ENCODE data around the gene ATE1.

The ATE1 gene

DNA sequence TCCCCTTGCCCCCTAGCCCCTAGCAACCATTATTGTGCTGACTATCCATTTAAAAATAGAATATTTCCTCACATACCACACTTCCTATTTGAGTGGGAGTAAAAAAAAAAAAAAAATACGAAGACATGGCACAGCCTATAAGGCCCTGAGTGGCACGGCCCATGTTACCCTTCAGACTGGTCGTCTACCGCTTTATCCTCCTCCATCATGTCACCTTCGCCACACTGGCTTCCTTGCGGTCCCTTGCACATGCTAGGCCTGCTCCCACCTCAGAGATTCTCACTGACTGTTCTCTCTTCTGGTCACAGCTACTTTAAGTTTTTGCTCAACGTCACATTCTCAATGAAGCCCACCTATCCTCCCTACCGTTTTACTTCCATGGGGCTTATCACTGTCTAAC, 130.3 kb downstream of the ATE1 start:
- no peak overlapping the region for H3K4me3 ChIP-seq (replicated peaks; ENCODE audit: low read depth, low read length)
- no peak for DNase-seq (ENCODE audit: low read depth)
- TF ChIP-seq CTCF (IDR thresholded peaks at IDR 0.05; ENCODE audit: low read length, missing control alignments) = no peak

- no peak for DNase-seq (ENCODE audit: low read depth)
- no peak for TF ChIP-seq CTCF (IDR thresholded peaks at IDR 0.05; ENCODE audit: low read length, missing control alignments)
Observed at GRCh38 chr10:121796342-121796741, 131.5 kb downstream of the ATE1 start.

DNA sequence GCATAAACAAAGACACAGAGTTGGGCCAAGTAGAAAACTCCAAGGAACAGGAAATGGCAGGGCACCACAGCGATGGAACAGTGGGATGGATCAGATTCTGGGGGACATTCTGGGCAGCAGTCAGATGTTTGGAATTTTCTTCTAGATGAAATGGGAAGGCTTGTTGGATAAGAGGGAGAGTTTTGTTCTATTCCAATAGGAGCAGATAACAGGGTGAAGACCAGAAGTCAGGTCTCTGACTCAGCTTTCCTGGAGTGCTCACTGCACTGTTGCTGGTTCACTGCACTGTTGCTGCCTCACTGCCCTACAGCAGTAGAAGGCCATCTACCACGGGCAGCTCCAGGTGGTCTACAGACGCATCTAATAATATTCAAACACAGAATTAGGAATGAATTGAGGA, 135.6 kb downstream of the ATE1 start:
- H3K4me3 ChIP-seq (replicated peaks; ENCODE audit: low read depth, low read length) = peak overlapping the region; percentile 6
- no peak for TF ChIP-seq CTCF (IDR thresholded peaks at IDR 0.05; ENCODE audit: low read length, missing control alignments)
- DNase-seq (ENCODE audit: low read depth) = peak; percentile 77

More at GRCh38 chr10:121796342-121796741, 131.5 kb downstream of the ATE1 start:
- H3K4me3 ChIP-seq (replicated peaks; ENCODE audit: low read depth, low read length) = no peak overlapping the region

DNA sequence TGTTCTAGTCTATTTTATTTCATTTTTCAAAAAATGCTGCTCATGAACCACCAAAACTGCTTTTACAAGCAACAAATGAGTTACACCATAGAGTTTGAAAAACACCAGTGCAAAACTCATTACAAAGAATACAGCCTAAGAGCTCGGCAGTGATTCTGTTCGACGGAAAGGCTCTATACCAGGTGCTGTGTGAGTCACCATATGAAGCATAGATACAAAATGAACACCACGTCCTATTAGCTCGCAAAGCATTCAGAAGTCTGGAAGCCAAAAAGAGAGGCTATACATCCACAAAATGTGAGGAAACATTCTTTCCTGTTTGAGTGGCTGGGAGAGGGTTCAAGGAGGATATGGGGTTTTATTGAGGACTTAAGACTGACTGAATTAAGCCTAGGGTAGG, 136.1 kb downstream of the ATE1 start:
- TF ChIP-seq CTCF (IDR thresholded peaks at IDR 0.05; ENCODE audit: low read length, missing control alignments) = no peak
- H3K4me3 ChIP-seq (replicated peaks; ENCODE audit: low read depth, low read length) = peak overlapping the region; percentile 6
- DNase-seq (ENCODE audit: low read depth) = peak; percentile 78

DNA sequence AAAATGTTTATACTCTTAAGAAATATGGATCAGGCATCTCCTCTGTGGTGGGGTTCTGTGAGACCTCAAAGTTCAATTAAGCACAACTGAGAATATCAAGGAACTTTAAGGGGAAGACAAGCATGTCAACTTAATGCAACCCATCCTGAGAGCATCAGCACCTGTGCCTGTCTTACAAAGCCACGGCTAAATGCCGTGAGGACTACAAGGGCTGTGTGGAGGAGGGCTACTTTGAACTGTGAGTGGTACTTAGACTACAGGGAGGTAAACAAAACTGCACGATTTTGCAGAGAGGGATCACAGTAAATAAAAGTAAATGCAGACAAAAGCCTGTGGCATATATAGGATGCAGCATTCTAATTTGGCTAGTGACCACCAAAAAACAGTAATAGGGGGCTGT, 139.1 kb downstream of the ATE1 start:
- DNase-seq (ENCODE audit: low read depth) = no peak
- no peak overlapping the region for H3K4me3 ChIP-seq (replicated peaks; ENCODE audit: low read depth, low read length)
- no peak for TF ChIP-seq CTCF (IDR thresholded peaks at IDR 0.05; ENCODE audit: low read length, missing control alignments)

- no peak overlapping the region for H3K4me3 ChIP-seq (replicated peaks; ENCODE audit: low read depth, low read length)
- DNase-seq (ENCODE audit: low read depth) = no peak
- no peak for TF ChIP-seq CTCF (IDR thresholded peaks at IDR 0.05; ENCODE audit: low read length, missing control alignments)
Observed at GRCh38 chr10:121788115-121788514, 139.7 kb downstream of the ATE1 start.

GRCh38 chr10:121787169-121787568, 140.7 kb downstream of the ATE1 start:
- no peak for DNase-seq (ENCODE audit: low read depth)
- TF ChIP-seq CTCF (IDR thresholded peaks at IDR 0.05; ENCODE audit: low read length, missing control alignments) = no peak

More at GRCh38 chr10:121787169-121787568, 140.7 kb downstream of the ATE1 start:
- no peak overlapping the region for H3K4me3 ChIP-seq (replicated peaks; ENCODE audit: low read depth, low read length)

All from fibroblast of pulmonary artery (primary cell).